GM12892 (cell line): ENCODE data around the gene SERPIND1.

ENCODE experiments used
- POLR2A ChIP-seq: IDR thresholded peaks from 2 replicates; pipeline ENCODE4 v1.6.1; 2011; ENCODE audit warnings: low read depth, low read length, control low read depth
- POLR2AphosphoS5 ChIP-seq: IDR thresholded peaks from 2 replicates; pipeline ENCODE4 v1.6.1; 2011; ENCODE audit warnings: low read depth, low read length, control low read depth

GRCh38 chr22:20782596-20783299, 8.8 kb downstream of the SERPIND1 start:
- TF ChIP-seq POLR2A (no peak), POLR2AphosphoS5 (no peak)
